ENCODE data around the gene DNASE1L1. TPM values are rescaled to one million over a fixed set of nuclear protein-coding genes. Genes with fewer than 3 reads are reported as not detected.

DNASE1L1 gene
- polyA plus RNA-seq, 10 donors: 15.0 to 37.2 (median 32.3) TPM

DNA sequence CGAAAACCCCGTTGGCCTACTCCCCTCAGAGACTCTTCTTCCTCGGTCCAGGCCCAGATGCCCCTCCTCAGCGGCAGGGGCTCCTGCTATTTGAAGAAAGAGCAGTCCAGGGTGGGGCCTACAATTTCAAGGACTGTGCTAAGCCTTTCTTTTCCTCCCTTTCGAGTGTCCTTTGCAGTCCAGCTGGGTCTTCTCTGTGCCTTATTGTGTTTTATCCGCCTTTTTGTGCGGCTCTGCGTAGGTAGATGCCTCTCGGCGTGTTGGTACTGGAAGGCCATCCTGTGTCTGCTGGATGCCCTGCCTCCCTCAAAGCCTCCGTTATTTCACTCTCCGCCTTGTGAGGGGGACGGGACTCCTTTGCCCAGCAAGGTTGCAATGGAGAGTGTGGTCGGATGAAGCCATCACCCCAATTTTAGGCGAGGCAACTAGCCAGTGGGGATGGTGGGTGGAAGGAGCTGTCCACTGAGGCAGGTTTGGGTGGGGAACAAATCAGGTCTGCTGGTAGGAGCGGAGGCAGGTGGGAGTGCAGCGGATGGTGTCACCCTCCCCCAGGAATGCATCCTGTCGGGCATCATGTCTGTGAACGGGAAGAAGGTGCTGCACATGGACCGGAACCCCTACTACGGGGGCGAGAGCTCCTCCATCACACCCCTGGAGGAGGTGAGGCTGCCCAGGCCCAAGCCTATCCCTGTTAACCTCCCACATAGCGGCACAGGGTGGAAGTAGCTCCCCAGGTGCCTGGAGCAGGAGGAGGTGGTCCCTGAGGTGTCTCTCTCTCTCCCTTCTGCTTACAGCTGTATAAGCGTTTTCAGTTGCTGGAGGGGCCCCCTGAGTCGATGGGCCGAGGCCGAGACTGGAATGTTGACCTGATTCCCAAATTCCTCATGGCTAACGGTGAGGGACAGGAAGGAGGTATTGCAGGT lies 29.2 kb upstream of the DNASE1L1 start:
- DNase-seq: no peak

DNA sequence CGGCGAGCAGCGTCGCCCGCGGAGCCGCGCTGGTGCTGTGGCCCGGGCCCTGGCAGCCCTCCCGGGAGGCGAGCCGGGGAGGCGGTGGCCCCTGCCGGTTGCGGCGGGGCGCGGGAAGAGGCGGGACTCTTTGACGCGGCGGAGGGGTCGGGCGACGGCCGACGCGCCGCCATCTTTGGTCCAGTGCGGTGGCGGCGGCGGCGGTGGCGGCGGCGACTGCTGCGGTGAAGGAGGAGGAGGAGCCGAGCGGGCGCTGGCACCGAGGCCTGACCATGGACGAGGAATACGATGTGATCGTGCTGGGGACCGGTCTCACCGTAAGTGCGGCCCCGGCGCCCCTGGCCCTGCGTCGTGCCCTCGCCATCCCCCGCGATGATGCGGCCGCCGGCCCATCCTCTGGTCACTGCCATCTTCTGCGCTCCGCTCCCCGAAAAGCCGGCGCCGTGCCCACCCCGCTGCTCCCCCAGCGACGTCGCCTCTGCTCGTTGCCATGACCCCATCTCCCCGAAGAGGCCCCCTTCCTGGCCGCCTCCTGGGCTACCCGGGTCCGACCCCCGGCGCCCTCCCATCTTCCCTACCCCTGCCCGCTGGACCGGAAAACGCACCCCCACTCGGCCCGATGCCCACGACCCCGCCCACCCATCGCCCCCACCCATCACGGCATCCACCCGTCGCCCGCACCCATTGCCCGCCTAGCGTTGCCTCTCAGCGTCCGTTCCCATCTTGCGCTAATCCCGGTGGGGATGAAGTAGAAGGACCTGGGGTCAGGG lies 28.1 kb upstream of the DNASE1L1 start, which contains the start of gene GDI1:
GDI1 (plus strand) TSS at position 172 of the 770 bp plus-strand sequence; CDS start at position 273, 101 bp downstream.
- peak; percentile 41 to 84 (median 49) for DNase-seq

GRCh38 chrX:154436374-154436982 lies 27.4 kb upstream of the DNASE1L1 start:
- DNase-seq: peak in 1 of 3 donors; percentile 68

DNA sequence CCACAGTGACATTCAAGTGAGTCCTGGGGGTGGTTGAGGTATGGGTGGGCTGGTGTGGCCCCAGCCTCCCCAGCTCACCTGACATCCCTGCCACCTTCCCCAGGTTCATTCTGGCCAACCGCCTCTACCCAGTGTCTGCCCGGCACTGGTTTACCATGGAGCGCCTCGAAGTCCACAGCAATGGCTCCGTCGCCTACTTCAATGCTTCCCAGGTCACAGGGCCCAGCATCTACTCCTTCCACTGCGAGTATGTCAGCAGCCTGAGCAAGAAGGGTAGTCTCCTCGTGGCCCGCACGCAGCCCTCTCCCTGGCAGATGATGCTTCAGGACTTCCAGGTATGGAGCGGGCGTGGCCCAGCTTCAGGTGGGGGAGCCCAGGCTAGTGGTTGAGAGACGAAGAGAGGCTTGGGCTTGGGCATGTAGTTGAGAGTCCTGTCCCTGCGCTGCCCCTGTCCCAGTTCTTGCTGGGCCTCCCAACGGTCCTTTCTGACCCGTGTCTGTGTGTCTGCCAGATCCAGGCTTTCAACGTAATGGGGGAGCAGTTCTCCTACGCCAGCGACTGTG lies 26.2 kb upstream of the DNASE1L1 start:
- no peak for DNase-seq

DNA sequence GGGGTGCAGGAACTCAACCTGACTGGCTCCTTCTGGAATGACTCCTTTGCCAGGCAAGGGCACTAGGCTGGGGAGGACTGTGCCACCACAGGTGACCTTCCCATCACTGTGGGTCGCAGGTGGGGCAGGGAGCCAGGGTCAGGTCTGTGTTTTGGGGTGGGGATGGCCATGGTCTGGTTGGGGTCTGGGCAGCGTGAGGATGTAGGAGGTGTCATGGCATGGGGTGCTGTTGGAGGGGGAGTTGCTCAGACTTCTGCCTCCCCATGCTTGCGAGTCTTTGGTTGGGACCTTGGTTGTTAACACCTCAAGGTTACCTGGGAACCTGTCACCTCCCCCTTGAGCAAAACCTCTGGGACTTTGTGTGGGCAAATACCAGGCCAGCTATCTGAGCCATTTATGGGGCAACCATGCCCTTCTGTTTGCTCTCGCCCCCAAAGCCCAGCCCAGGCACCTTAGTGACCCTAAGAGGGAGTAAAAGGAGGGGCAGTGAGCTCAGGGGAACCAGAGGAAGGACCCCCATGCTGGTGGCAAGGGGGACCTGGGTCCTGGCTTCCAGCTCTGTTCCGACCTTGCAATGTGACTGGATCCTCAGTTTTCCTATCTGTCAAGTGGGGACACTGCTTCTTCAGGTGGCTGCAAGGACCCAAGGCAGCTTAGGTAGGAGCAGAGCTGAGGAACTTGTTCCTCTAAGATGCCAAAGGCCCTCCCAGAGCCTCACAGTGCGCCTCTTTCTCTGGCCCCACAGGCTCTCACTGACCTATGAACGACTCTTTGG lies 25.5 kb upstream of the DNASE1L1 start:
- no peak for DNase-seq

- DNase-seq: no peak
Observed at GRCh38 chrX:154433605-154434004, 24.6 kb upstream of the DNASE1L1 start.

DNA sequence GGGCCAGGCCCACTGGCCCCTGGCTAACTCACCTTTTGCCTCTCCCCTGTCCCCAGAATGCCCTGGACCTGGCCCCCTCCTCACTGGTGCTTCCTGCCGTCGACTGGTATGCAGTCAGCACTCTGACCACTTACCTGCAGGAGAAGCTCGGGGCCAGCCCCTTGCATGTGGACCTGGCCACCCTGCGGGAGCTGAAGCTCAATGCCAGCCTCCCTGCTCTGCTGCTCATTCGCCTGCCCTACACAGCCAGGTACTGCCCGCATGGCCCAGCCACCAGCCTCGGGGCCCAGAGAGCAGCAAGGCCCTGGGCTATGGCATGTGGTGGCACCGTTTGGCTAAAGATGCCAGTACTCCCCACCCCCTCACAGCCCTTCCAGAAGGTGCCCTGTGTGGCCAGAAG lies 23.2 kb upstream of the DNASE1L1 start:
- DNase-seq: no peak

- no peak for DNase-seq
Observed at GRCh38 chrX:154431341-154431740, 22.3 kb upstream of the DNASE1L1 start.

GRCh38 chrX:154430916-154431315 lies 21.9 kb upstream of the DNASE1L1 start:
- no peak for DNase-seq

DNA sequence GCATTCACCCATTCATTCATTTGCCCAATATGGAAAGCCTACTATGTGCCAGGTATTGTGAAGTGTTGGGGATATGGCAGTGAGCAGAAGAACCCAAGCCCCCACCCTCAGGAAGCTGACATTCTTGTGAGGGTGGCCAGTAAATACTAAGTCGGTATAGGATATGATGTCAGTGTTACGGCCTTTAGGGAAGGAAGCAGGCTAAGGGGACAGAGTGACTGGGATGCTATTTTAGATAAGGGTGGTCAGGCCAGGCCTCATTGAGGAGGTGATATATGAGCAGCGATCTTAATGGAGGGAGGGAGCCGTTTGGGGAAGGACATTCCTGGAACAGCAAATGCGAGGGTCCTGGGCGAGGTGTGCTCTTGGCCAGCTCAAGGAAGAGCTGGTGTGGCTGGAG lies 21.4 kb upstream of the DNASE1L1 start:
- DNase-seq: no peak

- DNase-seq: no peak
Observed at GRCh38 chrX:154429711-154430110, 20.7 kb upstream of the DNASE1L1 start.

GRCh38 chrX:154428176-154429171 lies 19.4 kb upstream of the DNASE1L1 start, which contains the start of gene ATP6AP1:
ATP6AP1 (plus strand) TSS chrX:154428677; CDS start chrX:154428693, 16 bp downstream.
- peak; percentile 91 to 96 (median 93) for DNase-seq

DNA sequence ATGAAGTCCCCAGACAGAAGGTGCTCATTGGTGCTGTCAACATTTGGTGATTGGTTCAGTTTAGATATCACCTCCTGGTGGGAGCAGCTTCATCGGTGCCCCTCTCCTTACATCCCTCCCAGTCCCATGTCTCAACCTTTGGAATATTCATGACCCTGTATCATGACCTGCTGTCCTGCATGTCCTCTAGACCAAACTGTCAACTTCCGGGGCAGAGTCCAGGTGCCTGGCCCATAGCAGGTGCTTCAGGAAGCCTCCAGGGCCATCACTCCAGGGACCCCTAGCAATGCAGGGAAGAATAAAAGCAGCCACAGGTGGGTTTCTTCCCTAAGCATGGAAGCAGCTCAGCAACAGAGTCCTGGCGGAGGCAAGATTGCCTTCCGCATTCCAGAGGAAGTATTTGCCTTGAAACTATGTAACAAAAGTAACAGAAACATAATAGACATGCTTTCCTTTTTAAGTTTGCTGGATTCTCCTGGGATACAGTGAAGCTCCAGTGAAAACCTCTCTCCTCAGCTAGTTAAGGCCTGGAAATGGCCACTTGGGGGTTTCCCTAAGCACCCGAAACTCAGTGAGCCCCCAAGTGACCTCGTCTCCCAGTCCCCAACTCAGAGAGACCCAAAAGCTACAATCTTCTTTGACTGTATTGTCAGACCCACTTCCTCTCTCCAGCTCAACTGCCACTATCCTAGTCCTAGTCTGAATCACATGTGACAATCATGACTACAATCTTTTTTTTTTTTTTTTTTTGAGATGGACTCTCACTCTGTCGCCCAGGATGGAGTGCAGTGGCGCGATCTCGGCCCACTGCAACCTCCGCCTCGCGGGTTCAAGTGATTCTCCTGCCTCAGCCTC lies 18.1 kb upstream of the DNASE1L1 start:
- DNase-seq: no peak

- no peak for DNase-seq
Observed at GRCh38 chrX:154420402-154420756, 11.3 kb upstream of the DNASE1L1 start.

GRCh38 chrX:154419688-154420401 lies 10.8 kb upstream of the DNASE1L1 start:
- no peak for DNase-seq

DNA sequence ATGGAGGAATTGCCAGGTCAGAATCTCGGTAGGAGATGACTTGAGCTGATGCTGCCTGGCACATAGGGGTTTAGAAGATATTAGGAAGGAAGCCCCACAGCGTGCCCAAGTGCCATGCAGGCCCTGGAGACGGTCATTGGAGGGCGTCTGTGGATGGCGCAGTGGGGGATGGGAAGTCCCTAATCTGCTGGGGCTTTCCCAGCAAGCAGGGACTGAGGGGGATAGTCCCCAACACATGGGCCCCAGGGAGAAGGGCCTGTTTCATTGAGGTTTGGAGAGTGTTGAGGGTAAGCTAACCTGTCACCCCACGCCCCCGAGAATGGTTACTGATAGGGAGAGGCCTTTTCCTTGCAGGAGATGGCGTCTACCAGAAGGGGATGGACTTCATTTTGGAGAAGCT lies 10.1 kb upstream of the DNASE1L1 start:
- DNase-seq: no peak

DNA sequence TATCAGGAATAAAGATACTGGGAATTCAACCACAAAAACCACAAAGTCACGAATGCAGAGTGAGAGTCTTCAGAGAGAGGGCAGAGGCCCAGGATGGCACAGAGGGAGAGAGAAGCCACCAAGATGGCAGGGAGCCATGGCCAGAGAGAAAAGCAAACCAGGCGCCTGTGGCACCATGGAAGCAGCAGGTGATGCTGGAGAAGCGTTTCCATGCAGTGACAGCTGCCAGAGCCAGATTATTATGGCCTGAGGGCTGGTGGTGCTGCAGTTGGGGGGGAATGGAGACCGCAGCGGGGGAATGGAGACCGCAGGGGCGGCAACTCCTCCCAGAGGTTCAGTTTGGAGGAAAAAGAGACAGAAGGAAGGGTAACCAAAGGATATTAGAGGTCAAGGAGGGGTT lies 8.1 kb upstream of the DNASE1L1 start:
- DNase-seq: no peak

DNA sequence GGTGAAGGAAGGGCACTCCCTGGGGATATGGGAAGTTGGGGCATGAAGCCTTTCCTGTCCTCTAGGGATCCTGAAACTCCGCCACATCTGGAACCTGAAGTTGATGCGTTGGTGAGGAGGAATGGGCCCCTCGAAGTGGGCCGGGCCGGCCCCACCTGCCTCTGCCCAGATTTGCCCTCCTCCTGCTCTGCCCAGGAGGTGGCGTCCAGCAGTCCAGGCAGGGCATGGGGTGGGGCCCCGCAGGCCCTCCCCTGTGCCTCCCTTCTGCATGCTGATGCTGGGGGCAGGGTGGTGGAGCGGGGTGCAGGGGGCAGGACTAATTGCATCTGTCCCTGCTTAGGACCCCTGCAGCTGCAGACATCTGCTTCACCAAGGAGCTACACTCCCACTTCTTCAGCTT lies 4.1 kb upstream of the DNASE1L1 start:
- no peak for DNase-seq

Data from muscle of back (tissue), 11 donors.